ENCODE data around the gene DUSP9.

DNA sequence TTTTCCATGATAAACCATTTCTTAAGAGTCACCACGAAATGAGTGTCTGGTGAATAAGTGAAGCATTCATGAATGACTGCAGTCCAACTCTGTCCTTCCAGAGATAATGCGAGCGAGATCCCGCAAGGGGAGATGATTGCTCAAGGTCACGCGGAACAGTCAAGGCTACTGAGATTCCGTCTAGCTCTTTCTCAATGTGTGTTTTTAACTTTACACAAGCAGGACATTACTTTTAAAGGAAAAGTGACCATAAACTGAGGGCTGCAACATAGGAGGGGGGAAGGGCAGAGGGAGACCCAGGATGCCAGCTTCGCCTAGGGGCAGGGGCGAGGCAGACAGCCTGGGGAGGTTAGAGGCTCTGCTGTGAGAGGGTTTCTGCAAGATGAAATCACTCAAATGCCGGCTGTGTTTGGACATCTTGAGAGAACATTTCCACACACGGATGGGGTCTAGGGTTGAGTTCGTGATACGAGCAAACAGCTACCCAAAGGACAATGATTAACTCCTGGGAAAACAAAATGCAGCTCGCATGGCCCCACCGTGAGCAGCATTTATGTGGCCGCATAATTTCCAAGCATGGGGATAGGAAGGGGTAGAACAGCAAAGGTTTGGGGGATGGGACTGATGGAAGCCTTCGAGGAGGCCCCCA, 24.2 kb upstream of the DUSP9 start:
- TF ChIP-seq CTCF (IDR thresholded peaks at IDR 0.05) (no peak), POLR2A (IDR thresholded peaks at IDR 0.05) (no peak), POLR2AphosphoS5 (IDR thresholded peaks at IDR 0.05) (no peak)

Data from prostate gland (tissue), 2 donors.